MCF 10A (cell line): ENCODE data around the gene MED12L. TPM values are rescaled to one million over a fixed set of nuclear protein-coding genes. Genes with fewer than 3 reads are reported as not detected.

ENCODE experiments used
- BruUV-seq: library from RNA; stranded (reverse); fragments of 400-500 nt; replicated peaks from 2 replicates; lab custom pipeline; 2021; lab: Mats Ljungman, UMichigan
- CTCF ChIA-PET: fragments of 300-600 bp; sonication (Branson Sonifier 250); formaldehyde crosslinking; extraction: SDS; loops from one replicate; lab custom pipeline; 2021; ENCODE audit warnings: antibody characterized with exemption, inconsistent platforms; lab: Yijun Ruan, JAX
- POLR2A ChIA-PET: fragments of 300-600, 350-650 bp; sonication (Branson Sonifier 250); formaldehyde crosslinking; extraction: SDS; loops from one replicate; lab custom pipeline; 2020; ENCODE audit warnings: antibody characterized with exemption, inconsistent platforms; lab: Yijun Ruan, JAX
- DNase-seq: peaks from one replicate; pipeline ENCODE4 v3.0.0-alpha.2; 2018; ENCODE audit not compliant: unreplicated experiment
- H3K27ac Mint-ChIP-seq: one replicate; pipeline ENCODE4 v1.8.0; 2022; ENCODE audit warnings: mild to moderate bottlenecking, low read depth, mixed read lengths; ENCODE audit not compliant: unreplicated experiment
- H3K27me3 Mint-ChIP-seq: one replicate; pipeline ENCODE4 v1.8.0; 2022; ENCODE audit warnings: mixed read lengths; ENCODE audit not compliant: insufficient read depth, unreplicated experiment
- H3K36me3 Mint-ChIP-seq: one replicate; pipeline ENCODE4 v1.8.0; 2022; ENCODE audit warnings: mild to moderate bottlenecking, moderate library complexity, mixed read lengths; ENCODE audit not compliant: insufficient read depth, unreplicated experiment
- H3K4me1 Mint-ChIP-seq: one replicate; pipeline ENCODE4 v1.8.0; 2022; ENCODE audit warnings: mixed read lengths; ENCODE audit not compliant: insufficient read depth, unreplicated experiment
- H3K4me3 Mint-ChIP-seq: one replicate; pipeline ENCODE4 v1.8.0; 2022; ENCODE audit warnings: mild to moderate bottlenecking, moderate library complexity, mixed read lengths; ENCODE audit not compliant: unreplicated experiment
- H3K9me3 Mint-ChIP-seq: one replicate; pipeline ENCODE4 v1.8.0; 2022; ENCODE audit warnings: mixed read lengths; ENCODE audit not compliant: unreplicated experiment
- CTCF ChIP-seq: fragments of 200-600 bp; IDR thresholded peaks from one replicate; pipeline ENCODE4 v1.8.0; 2022; ENCODE audit warnings: antibody characterized with exemption, mild to moderate bottlenecking; ENCODE audit not compliant: unreplicated experiment
- intact Hi-C: fragments of 100-400 bp; cut with micrococcal nuclease; formaldehyde crosslinking; loops from 2 replicates; pipeline ENCODE4 v1.14.1; 2022
- total RNA-seq: library from RNA; stranded (reverse); gene quantifications from 2 replicates; pipeline ENCODE4 v1.2.3, GENCODE V29; 2022

Gene MED12L
- total RNA-seq, 1 experiment from 2014 or later, result 0.47 TPM

DNA sequence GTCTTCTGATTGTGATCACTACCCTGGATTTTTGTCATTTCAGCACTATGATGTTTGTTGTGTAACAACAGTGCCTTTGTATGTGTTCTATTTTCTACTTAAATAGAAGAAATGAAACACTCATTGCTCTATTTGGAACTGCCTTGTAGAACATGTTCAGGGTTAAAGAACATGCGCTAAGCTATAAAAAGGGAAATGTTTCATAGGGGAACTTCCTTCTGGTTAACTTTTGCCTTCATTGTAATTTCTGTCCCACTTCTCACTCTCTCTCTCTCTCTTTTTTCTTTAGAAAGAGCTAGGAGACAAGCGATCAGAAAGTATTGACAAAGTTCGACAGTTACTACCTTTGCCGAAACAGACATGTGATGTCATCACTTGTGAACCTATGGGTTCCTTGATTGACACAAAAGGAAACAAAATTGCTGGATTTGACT, 299.3 kb downstream of the MED12L start, which contains the start of gene P2RY12:
Gene P2RY12 (minus strand): TSS at position 13 of the 434 bp plus-strand sequence. CDS start 45,908 bp downstream, outside the sequence.
- no peak for DNase-seq
- Mint-ChIP-seq H3K36me3 (no peaks in the 10 kb centered on the region), H3K4me3 (no peak within 1 kb of the TSS), H3K4me1 (no peaks in the 10 kb centered on the region), H3K27me3 (no peaks in the 10 kb centered on the region), H3K9me3 (no peaks in the 10 kb centered on the region), H3K27ac (no peak within 1 kb of the TSS)
- intact Hi-C loops, result no loop called here
- ChIA-PET CTCF (interaction anchor here (0.6 kb wide), 1 partner anchor 1174 kb away, joined by 3 read pairs; no protein-coding TSS in a partner anchor), POLR2A (interaction anchor here (0.5 kb wide), 1 partner anchor 50 kb away, joined by 3 read pairs; no protein-coding TSS in a partner anchor)
- TF ChIP-seq CTCF, result no peak
- no TSS peak for BruUV-seq

GRCh38 chr3:151386056-151386455, 300.6 kb downstream of the MED12L start:
- no peak for TF ChIP-seq CTCF
- intact Hi-C loops, result no loop called here
- H3K36me3 Mint-ChIP-seq, result no peaks in the 10 kb centered on the region
- H3K27ac Mint-ChIP-seq, result no peak overlapping the region
- H3K9me3 Mint-ChIP-seq, result no peaks in the 10 kb centered on the region
- POLR2A ChIA-PET, result interaction anchor here (0.8 to 1.0 kb wide), 2 partner anchors 20 to 28 kb away, joined by 3 to 4 read pairs; no protein-coding TSS in a partner anchor
- DNase-seq, result no peak
- CTCF ChIA-PET, result interaction anchor here (0.7 kb wide), 1 partner anchor 21 kb away, joined by 5 read pairs; no protein-coding TSS in a partner anchor
- no TSS peak for BruUV-seq
- no peaks in the 10 kb centered on the region for H3K27me3 Mint-ChIP-seq
- H3K4me3 Mint-ChIP-seq, result no peak overlapping the region
- H3K4me1 Mint-ChIP-seq, result no peaks in the 10 kb centered on the region

DNA sequence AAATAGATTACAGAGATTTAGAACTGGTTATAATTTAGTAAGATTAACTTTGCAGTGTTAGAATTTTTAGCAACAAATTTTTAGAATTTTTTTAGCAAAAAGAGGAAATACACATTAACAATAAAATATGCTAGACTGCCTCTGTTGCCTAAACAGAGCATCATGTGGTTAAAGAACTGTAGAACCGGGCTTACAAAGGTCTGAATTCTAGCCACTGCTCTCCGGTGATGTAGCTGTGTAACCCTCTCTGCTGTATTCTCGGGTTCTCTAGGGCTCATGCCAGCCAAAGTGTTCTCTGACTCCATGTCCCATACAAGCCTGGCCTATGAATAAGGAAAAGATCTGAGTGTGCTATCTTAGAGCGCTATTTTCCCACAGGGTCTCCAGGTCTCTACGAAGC, 302.0 kb downstream of the MED12L start:
- CTCF ChIA-PET, result interaction anchor here (0.6 to 0.7 kb wide), 3 partner anchors 243 to 1056 kb away, joined by 3 read pairs; no protein-coding TSS in a partner anchor
- Mint-ChIP-seq H3K4me3 (no peak overlapping the region), H3K27ac (no peak overlapping the region), H3K4me1 (no peaks in the 10 kb centered on the region), H3K27me3 (no peaks in the 10 kb centered on the region), H3K36me3 (no peaks in the 10 kb centered on the region), H3K9me3 (no peaks in the 10 kb centered on the region)
- intact Hi-C loops, result no loop called here
- POLR2A ChIA-PET, result no interaction called here
- BruUV-seq, result no TSS peak
- TF ChIP-seq CTCF, result no peak
- DNase-seq, result no peak

- no TSS peak for BruUV-seq
- POLR2A ChIA-PET, result no interaction called here
- TF ChIP-seq CTCF, result no peak
- H3K9me3 Mint-ChIP-seq, result no peaks in the 10 kb centered on the region
- no peaks in the 10 kb centered on the region for H3K27me3 Mint-ChIP-seq
- intact Hi-C loops, result no loop called here
- CTCF ChIA-PET, result interaction anchor here (0.7 kb wide), 1 partner anchor 1056 kb away, joined by 3 read pairs; no protein-coding TSS in a partner anchor
- no peak for DNase-seq
- no peak overlapping the region for H3K27ac Mint-ChIP-seq
- H3K4me1 Mint-ChIP-seq, result no peaks in the 10 kb centered on the region
- no peaks in the 10 kb centered on the region for H3K36me3 Mint-ChIP-seq
- H3K4me3 Mint-ChIP-seq, result no peak overlapping the region
Observed at GRCh38 chr3:151387842-151388241, 302.4 kb downstream of the MED12L start.
